ENCODE results near the gene GRWD1. TPM values are rescaled to one million over a fixed set of nuclear protein-coding genes. Genes with fewer than 3 reads are reported as not detected.

The GRWD1 gene
- total and polyA plus RNA-seq, 2 of the 8 experiments (the other 6 are each of a cell fraction or from before 2014, with no cell fraction given), result 36.9 to 61.9 TPM

DNA sequence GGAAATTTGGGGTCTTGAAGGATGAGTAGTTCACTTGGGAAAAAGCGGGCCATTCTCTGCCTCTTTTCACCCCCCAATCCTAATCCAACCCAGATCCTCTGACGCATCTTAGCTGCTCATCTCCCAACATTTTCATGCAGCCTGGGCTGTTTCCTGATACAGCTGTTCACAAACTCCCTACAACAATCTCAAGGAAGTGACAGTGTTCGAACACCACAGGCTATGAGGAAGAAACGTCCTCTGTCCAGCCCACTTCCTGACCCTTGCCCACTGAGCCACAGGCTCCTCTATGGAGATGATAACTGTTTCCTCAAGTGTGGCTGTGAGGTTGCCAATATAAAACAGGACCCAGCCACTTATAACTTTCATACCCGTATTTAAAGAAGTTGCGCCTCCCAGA is 49.6 kb downstream of the GRWD1 start:
- DNase-seq (ENCODE audit: low read depth in 1 of 2, low spot score in 2 of 2) (no peak), FAIRE-seq (no peak)
- H3K9ac ChIP-seq (replicated peaks in 1 of 4; ENCODE audit: extremely low read depth in 1 of 4, low read depth in 3 of 4, low read length in 3 of 4), result no peak overlapping the region
- no peaks in the 10 kb centered on the region for H3K9me3 ChIP-seq (ENCODE audit: insufficient read depth in 2 of 2, low read depth in 1 of 2, low read length in 1 of 2)
- H2AFZ ChIP-seq (ENCODE audit: low read length), result no peak overlapping the region
- no peak overlapping the region for H2BK12ac ChIP-seq (ENCODE audit: low read depth, low read length)
- H3K27me3 ChIP-seq (replicated peaks in 1 of 4; ENCODE audit: control insufficient read depth in 3 of 4, extremely low read depth in 1 of 4, insufficient read depth in 3 of 4, low read length in 3 of 4), result peaks cover 0 to 3% (median 0%) of the 10 kb centered on the region in 4 experiments; a peak in 3 of 7 replicates
- peaks cover 4% of the 10 kb centered on the region; the same call in 1 of the 2 replicates for H3K23me2 ChIP-seq (ENCODE audit: low read depth, low read length)
- no peak overlapping the region for H4K5ac ChIP-seq (ENCODE audit: insufficient read length, low read depth, low read length)
- H3K14ac ChIP-seq (ENCODE audit: insufficient read length), result no peak overlapping the region
- no peak overlapping the region for H2BK15ac ChIP-seq (ENCODE audit: low read length)
- H3K79me2 ChIP-seq (ENCODE audit: control insufficient read depth in 1 of 2, insufficient read depth in 2 of 2, low read length in 2 of 2), result no peaks in the 10 kb centered on the region
- H3K27ac ChIP-seq (ENCODE audit: low read depth, low read length), result no peak overlapping the region
- H2BK20ac ChIP-seq (ENCODE audit: low read length), result no peak overlapping the region
- no peak overlapping the region for H3K23ac ChIP-seq (ENCODE audit: insufficient read length)
- H3K4ac ChIP-seq (replicated peaks; ENCODE audit: insufficient read length, low read depth, low read length), result no peak overlapping the region
- POLR2A ChIA-PET (ENCODE audit: partially characterized antibody), result interaction anchor here (1.4 to 14.8 kb wide), 2 partner anchors 18 to 20 kb away, joined by 3 to 176 read pairs; no protein-coding TSS in a partner anchor
- no peak overlapping the region; a peak in 1 of 4 replicates for H3K4me2 ChIP-seq (ENCODE audit: insufficient read depth in 1 of 2, low read depth in 2 of 2, low read length in 2 of 2)
- no peak overlapping the region for H2BK120ac ChIP-seq (replicated peaks; ENCODE audit: low read depth, low read length)
- no peaks in the 10 kb centered on the region; a peak in 1 of 8 replicates for H3K36me3 ChIP-seq (ENCODE audit: control insufficient read depth in 2 of 4, insufficient read depth in 4 of 4, low read length in 3 of 4)
- H2AK5ac ChIP-seq (ENCODE audit: low read depth, low read length), result no peak overlapping the region
- TF ChIP-seq RAD21 (IDR thresholded peaks at IDR 0.05 in 1 of 2, conservative IDR thresholded peaks at IDR 0.05 in 1 of 2; ENCODE audit: low read depth in 2 of 2, low read length in 2 of 2) (no peak), HDAC6 (IDR thresholded peaks at IDR 0.05; ENCODE audit: low read depth, low read length) (no peak), SIN3A (conservative IDR thresholded peaks at IDR 0.05 in 1 of 2, IDR thresholded peaks at IDR 0.05 in 1 of 2; ENCODE audit: low read depth in 1 of 2, low read length in 2 of 2) (no peak), TCF12 (IDR thresholded peaks at IDR 0.05; ENCODE audit: low read depth, low read length) (no peak), GTF2F1 (IDR thresholded peaks at IDR 0.05; ENCODE audit: borderline replicate concordance, low read depth, low read length) (no peak), EGR1 (IDR thresholded peaks at IDR 0.05; ENCODE audit: borderline replicate concordance, low read depth, low read length) (no peak), TAF1 (IDR thresholded peaks at IDR 0.05; ENCODE audit: low read depth, low read length) (no peak)
- TF ChIP-seq, protein P1, sequence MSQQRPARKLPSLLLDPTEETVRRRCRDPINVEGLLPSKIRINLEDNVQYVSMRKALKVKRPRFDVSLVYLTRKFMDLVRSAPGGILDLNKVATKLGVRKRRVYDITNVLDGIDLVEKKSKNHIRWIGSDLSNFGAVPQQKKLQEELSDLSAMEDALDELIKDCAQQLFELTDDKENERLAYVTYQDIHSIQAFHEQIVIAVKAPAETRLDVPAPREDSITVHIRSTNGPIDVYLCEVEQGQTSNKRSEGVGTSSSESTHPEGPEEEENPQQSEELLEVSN (IDR thresholded peaks at IDR 0.05), result no peak
- TF ChIP-seq, protein P2, sequence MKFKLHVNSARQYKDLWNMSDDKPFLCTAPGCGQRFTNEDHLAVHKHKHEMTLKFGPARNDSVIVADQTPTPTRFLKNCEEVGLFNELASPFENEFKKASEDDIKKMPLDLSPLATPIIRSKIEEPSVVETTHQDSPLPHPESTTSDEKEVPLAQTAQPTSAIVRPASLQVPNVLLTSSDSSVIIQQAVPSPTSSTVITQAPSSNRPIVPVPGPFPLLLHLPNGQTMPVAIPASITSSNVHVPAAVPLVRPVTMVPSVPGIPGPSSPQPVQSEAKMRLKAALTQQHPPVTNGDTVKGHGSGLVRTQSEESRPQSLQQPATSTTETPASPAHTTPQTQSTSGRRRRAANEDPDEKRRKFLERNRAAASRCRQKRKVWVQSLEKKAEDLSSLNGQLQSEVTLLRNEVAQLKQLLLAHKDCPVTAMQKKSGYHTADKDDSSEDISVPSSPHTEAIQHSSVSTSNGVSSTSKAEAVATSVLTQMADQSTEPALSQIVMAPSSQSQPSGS (IDR thresholded peaks at IDR 0.05; ENCODE audit: low read length), result no peak
- peaks cover 0 to 3% of the 10 kb centered on the region in 2 experiments for H4K20me1 ChIP-seq (replicated peaks in 1 of 2; ENCODE audit: control insufficient read depth in 1 of 2, insufficient read depth in 2 of 2, low read length in 2 of 2)
- no peaks in the 10 kb centered on the region for H3K79me1 ChIP-seq (ENCODE audit: low read depth, low read length)
- no peak overlapping the region for H3K18ac ChIP-seq (ENCODE audit: extremely low read depth, low read length)
- no peak overlapping the region for H4K8ac ChIP-seq (ENCODE audit: extremely low read depth, insufficient read depth, low read length)
- H2BK5ac ChIP-seq (ENCODE audit: low read depth, low read length), result no peak overlapping the region
- no peak overlapping the region for H3K56ac ChIP-seq (replicated peaks; ENCODE audit: insufficient read length, low read depth, low read length)
- no peak overlapping the region for H4K91ac ChIP-seq (replicated peaks; ENCODE audit: insufficient read length, low read length)
- CTCF ChIA-PET (ENCODE audit: partially characterized antibody), result interaction anchor here (0.6 to 1.9 kb wide), 7 partner anchors 13 to 457 kb away, joined by 3 to 6 read pairs (median 4); no protein-coding TSS in a partner anchor
- H3K4me3 ChIP-seq (ENCODE audit: extremely low read depth in 1 of 4, insufficient read depth in 2 of 4, low read depth in 3 of 4, low read length in 4 of 4), result no peak overlapping the region
- 86% methylated on average over 6 of the region's 6 CpGs; no CpG with 5 or more reads in 1 of the 2 experiments for WGBS, 2 experiments (ENCODE audit: extremely low coverage in 1 of 2, insufficient coverage in 1 of 2, insufficient read length in 1 of 2, insufficient replicate concordance in 2 of 2, low coverage in 1 of 2, low lambda C conversion rate in 2 of 2, missing lambda C conversion rate in 1 of 2)
- peaks cover 0 to 18% (median 13%) of the 10 kb centered on the region in 4 experiments; a peak in 6 of 7 replicates for H3K4me1 ChIP-seq (replicated peaks in 1 of 4; ENCODE audit: control insufficient read depth in 3 of 4, insufficient read depth in 4 of 4, low read length in 3 of 4)
